SK-N-SH treated with all-trans-retinoic acid at 6 μM for 48 hours (cell line): ENCODE measurements around the gene GRID1.

ENCODE experiments used
- ATAC-seq: fragments of 200-7000 bp; cut with Tn5 transposase; 3 replicates; pipeline ENCODE4 v1.9.1; 2020; ENCODE audit warnings: mild to moderate bottlenecking, moderate library complexity
- ARNTL ChIP-seq: fragments of 450-650 bp; formaldehyde crosslinking; IDR thresholded peaks from 2 replicates; pipeline ENCODE4 v1.5.0; 2020; ENCODE audit warnings: low read depth, mild to moderate bottlenecking, moderate library complexity, borderline replicate concordance
- BACH2 ChIP-seq: fragments of 250-450 bp; sonication (Bioruptor Pico); IDR thresholded peaks from 2 replicates; pipeline ENCODE4 v1.9.0; 2021; ENCODE audit warnings: mild to moderate bottlenecking, borderline replicate concordance
- CSDC2 ChIP-seq: fragments of 250-450 bp; sonication (Bioruptor Pico); IDR thresholded peaks from 2 replicates; pipeline ENCODE4 v1.5.0; 2020; ENCODE audit warnings: mild to moderate bottlenecking, moderate library complexity
- ESRRG ChIP-seq: fragments of 250-450 bp; sonication (Bioruptor Pico); IDR thresholded peaks from 2 replicates; pipeline ENCODE4 v1.6.1; 2021; ENCODE audit warnings: mild to moderate bottlenecking
- OSR1 ChIP-seq: fragments of 250-450 bp; sonication (Bioruptor Pico); IDR thresholded peaks from 2 replicates; pipeline ENCODE4 v1.8.0; 2022; ENCODE audit warnings: moderate library complexity, mild to moderate bottlenecking, inconsistent platforms
- PPARA ChIP-seq: fragments of 250-450 bp; sonication (Bioruptor Pico); IDR thresholded peaks from 2 replicates; pipeline ENCODE4 v1.5.0; 2020; ENCODE audit warnings: mild to moderate bottlenecking, borderline replicate concordance
- RARB ChIP-seq: fragments of 250-450 bp; sonication (Bioruptor Pico); IDR thresholded peaks from 2 replicates; pipeline ENCODE4 v1.8.0; 2021; ENCODE audit warnings: mild to moderate bottlenecking, moderate library complexity
- SNAI2 ChIP-seq: fragments of 250-450 bp; sonication (Bioruptor Pico); IDR thresholded peaks from 2 replicates; pipeline ENCODE4 v1.5.0; 2020; ENCODE audit warnings: mild to moderate bottlenecking, moderate library complexity
- TCF4 ChIP-seq: fragments of 250-450 bp; sonication (Bioruptor Pico); IDR thresholded peaks from 2 replicates; pipeline ENCODE4 v1.8.0; 2021; ENCODE audit warnings: mild to moderate bottlenecking, moderate library complexity, borderline replicate concordance
- ZC3H10 ChIP-seq: fragments of 250-450 bp; sonication (Bioruptor Pico); IDR thresholded peaks from 2 replicates; pipeline ENCODE4 v1.5.1; 2021; ENCODE audit warnings: mild to moderate bottlenecking, moderate library complexity
- ZFP3 ChIP-seq: fragments of 250-450 bp; sonication (Bioruptor Pico); IDR thresholded peaks from 2 replicates; pipeline ENCODE4 v1.5.0; 2020; ENCODE audit warnings: mild to moderate bottlenecking, moderate library complexity
- ZFP30 ChIP-seq: fragments of 450-650 bp; formaldehyde crosslinking; IDR thresholded peaks from 2 replicates; pipeline ENCODE4 v1.5.0; 2022; ENCODE audit warnings: mild to moderate bottlenecking, moderate library complexity
- ZNF565 ChIP-seq: fragments of 450-650 bp; formaldehyde crosslinking; conservative IDR thresholded peaks from 2 replicates; pipeline ENCODE4 v1.5.0; 2020; ENCODE audit warnings: low read depth, mild to moderate bottlenecking, moderate library complexity
- ZNF8 ChIP-seq: fragments of 450-650 bp; formaldehyde crosslinking; IDR thresholded peaks from 2 replicates; pipeline ENCODE4 v1.5.0; 2020; ENCODE audit warnings: mild to moderate bottlenecking, moderate library complexity
- TF ChIP-seq, protein P1 (sequence below): fragments of 250-450 bp; sonication (Bioruptor Pico); IDR thresholded peaks from 2 replicates; pipeline ENCODE4 v1.5.0; 2020; ENCODE audit warnings: mild to moderate bottlenecking, moderate library complexity
- TF ChIP-seq, protein P2 (sequence below): fragments of 250-450 bp; sonication (Bioruptor Pico); IDR thresholded peaks from 2 replicates; pipeline ENCODE4 v1.8.0; 2020; ENCODE audit warnings: mild to moderate bottlenecking, moderate library complexity, borderline replicate concordance
- TF ChIP-seq, protein P3 (sequence below): fragments of 250-450 bp; sonication (Bioruptor Pico); IDR thresholded peaks from 2 replicates; pipeline ENCODE4 v1.8.0; 2021; ENCODE audit warnings: low read depth, mild to moderate bottlenecking, moderate library complexity, borderline replicate concordance
- TF ChIP-seq, protein P4 (sequence below): fragments of 250-450 bp; sonication (Bioruptor Pico); IDR thresholded peaks from 2 replicates; pipeline ENCODE4 v1.5.1; 2020; ENCODE audit warnings: low read depth, mild to moderate bottlenecking, moderate library complexity
- TF ChIP-seq, protein P5 (sequence below): fragments of 250-450 bp; sonication (Bioruptor Pico); IDR thresholded peaks from 2 replicates; pipeline ENCODE4 v1.5.1; 2021; ENCODE audit warnings: mild to moderate bottlenecking, moderate library complexity

The GRID1 gene

DNA sequence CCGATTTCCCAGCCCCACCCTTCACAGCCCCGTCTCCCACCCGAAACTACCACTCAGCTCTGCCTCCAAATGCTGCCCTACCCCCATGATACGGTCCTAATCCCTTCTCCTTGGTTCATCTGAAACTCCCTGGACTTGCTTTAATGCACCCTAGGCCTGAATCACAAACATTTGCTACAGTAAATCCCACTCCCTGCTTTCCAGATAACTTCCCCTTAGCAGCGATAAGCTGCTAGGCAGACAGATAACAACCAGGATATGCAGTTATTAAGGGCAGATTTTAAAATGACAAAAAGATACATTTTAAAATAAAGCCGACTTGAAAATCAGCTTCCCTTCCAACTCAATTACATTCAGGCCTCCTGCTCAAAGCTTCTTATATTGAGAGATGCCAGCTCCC, 514.7 kb downstream of the GRID1 start:
- TF ChIP-seq, protein P1, sequence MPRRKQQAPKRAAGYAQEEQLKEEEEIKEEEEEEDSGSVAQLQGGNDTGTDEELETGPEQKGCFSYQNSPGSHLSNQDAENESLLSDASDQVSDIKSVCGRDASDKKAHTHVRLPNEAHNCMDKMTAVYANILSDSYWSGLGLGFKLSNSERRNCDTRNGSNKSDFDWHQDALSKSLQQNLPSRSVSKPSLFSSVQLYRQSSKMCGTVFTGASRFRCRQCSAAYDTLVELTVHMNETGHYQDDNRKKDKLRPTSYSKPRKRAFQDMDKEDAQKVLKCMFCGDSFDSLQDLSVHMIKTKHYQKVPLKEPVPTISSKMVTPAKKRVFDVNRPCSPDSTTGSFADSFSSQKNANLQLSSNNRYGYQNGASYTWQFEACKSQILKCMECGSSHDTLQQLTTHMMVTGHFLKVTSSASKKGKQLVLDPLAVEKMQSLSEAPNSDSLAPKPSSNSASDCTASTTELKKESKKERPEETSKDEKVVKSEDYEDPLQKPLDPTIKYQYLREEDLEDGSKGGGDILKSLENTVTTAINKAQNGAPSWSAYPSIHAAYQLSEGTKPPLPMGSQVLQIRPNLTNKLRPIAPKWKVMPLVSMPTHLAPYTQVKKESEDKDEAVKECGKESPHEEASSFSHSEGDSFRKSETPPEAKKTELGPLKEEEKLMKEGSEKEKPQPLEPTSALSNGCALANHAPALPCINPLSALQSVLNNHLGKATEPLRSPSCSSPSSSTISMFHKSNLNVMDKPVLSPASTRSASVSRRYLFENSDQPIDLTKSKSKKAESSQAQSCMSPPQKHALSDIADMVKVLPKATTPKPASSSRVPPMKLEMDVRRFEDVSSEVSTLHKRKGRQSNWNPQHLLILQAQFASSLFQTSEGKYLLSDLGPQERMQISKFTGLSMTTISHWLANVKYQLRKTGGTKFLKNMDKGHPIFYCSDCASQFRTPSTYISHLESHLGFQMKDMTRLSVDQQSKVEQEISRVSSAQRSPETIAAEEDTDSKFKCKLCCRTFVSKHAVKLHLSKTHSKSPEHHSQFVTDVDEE (CRISPR knock-in tag) = no peak
- TF ChIP-seq ARNTL (CRISPR knock-in tag) = no peak
- TF ChIP-seq, protein P2, sequence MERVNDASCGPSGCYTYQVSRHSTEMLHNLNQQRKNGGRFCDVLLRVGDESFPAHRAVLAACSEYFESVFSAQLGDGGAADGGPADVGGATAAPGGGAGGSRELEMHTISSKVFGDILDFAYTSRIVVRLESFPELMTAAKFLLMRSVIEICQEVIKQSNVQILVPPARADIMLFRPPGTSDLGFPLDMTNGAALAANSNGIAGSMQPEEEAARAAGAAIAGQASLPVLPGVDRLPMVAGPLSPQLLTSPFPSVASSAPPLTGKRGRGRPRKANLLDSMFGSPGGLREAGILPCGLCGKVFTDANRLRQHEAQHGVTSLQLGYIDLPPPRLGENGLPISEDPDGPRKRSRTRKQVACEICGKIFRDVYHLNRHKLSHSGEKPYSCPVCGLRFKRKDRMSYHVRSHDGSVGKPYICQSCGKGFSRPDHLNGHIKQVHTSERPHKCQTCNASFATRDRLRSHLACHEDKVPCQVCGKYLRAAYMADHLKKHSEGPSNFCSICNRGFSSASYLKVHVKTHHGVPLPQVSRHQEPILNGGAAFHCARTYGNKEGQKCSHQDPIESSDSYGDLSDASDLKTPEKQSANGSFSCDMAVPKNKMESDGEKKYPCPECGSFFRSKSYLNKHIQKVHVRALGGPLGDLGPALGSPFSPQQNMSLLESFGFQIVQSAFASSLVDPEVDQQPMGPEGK = no peak
- TF ChIP-seq SNAI2 (CRISPR knock-in tag) = no peak
- no peak for TF ChIP-seq CSDC2 (CRISPR knock-in tag)
- TF ChIP-seq RARB (CRISPR knock-in tag) = no peak
- TF ChIP-seq ESRRG (CRISPR knock-in tag) = no peak
- no peak for TF ChIP-seq BACH2
- TF ChIP-seq, protein P3, sequence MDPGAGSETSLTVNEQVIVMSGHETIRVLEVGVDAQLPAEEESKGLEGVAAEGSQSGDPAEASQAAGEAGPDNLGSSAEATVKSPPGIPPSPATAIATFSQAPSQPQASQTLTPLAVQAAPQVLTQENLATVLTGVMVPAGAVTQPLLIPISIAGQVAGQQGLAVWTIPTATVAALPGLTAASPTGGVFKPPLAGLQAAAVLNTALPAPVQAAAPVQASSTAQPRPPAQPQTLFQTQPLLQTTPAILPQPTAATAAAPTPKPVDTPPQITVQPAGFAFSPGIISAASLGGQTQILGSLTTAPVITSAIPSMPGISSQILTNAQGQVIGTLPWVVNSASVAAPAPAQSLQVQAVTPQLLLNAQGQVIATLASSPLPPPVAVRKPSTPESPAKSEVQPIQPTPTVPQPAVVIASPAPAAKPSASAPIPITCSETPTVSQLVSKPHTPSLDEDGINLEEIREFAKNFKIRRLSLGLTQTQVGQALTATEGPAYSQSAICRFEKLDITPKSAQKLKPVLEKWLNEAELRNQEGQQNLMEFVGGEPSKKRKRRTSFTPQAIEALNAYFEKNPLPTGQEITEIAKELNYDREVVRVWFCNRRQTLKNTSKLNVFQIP (CRISPR knock-in tag) = no peak
- TF ChIP-seq PPARA (CRISPR knock-in tag) = no peak
- TF ChIP-seq ZFP30 (CRISPR knock-in tag) = no peak
- TF ChIP-seq ZNF8 = no peak
- no peak for TF ChIP-seq ZFP3 (CRISPR knock-in tag)
- no peak for TF ChIP-seq ZNF565 (CRISPR knock-in tag)
- TF ChIP-seq, protein P4, sequence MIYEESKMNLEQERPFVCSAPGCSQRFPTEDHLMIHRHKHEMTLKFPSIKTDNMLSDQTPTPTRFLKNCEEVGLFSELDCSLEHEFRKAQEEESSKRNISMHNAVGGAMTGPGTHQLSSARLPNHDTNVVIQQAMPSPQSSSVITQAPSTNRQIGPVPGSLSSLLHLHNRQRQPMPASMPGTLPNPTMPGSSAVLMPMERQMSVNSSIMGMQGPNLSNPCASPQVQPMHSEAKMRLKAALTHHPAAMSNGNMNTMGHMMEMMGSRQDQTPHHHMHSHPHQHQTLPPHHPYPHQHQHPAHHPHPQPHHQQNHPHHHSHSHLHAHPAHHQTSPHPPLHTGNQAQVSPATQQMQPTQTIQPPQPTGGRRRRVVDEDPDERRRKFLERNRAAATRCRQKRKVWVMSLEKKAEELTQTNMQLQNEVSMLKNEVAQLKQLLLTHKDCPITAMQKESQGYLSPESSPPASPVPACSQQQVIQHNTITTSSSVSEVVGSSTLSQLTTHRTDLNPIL (CRISPR knock-in tag) = no peak
- TF ChIP-seq ZC3H10 (CRISPR knock-in tag) = no peak
- ATAC-seq = no peak

DNA sequence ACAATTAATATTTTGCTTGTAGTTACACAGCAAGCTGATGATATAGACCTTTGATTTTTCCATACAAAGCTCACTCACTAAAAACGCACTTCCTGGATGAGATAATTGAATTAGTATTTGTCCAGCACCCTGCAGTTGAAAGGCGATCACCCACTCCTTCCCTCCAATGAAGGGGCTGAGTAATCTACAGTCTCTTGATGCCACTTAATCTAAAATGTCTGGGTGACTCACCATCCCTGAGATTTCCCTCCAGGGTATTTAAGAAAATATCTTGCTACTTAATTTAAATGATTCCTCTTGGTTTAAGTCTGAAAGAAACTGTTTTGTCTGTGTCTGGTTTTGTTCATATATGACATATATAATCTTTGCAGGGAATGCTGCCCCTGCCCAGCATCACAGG, 515.3 kb downstream of the GRID1 start:
- no peak for ATAC-seq
- TF ChIP-seq TCF4 (CRISPR knock-in tag) = no peak
- no peak for TF ChIP-seq OSR1 (CRISPR knock-in tag)
- no peak for TF ChIP-seq BACH2
- TF ChIP-seq PPARA (CRISPR knock-in tag) = no peak
- TF ChIP-seq CSDC2 (CRISPR knock-in tag) = no peak
- TF ChIP-seq, protein P3 (CRISPR knock-in tag) = no peak
- TF ChIP-seq ZNF8 = no peak
- TF ChIP-seq, protein P5, sequence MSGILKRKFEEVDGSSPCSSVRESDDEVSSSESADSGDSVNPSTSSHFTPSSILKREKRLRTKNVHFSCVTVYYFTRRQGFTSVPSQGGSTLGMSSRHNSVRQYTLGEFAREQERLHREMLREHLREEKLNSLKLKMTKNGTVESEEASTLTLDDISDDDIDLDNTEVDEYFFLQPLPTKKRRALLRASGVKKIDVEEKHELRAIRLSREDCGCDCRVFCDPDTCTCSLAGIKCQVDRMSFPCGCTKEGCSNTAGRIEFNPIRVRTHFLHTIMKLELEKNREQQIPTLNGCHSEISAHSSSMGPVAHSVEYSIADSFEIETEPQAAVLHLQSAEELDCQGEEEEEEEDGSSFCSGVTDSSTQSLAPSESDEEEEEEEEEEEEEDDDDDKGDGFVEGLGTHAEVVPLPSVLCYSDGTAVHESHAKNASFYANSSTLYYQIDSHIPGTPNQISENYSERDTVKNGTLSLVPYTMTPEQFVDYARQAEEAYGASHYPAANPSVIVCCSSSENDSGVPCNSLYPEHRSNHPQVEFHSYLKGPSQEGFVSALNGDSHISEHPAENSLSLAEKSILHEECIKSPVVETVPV (CRISPR knock-in tag) = no peak
- TF ChIP-seq, protein P4 (CRISPR knock-in tag) = no peak
